NCI-H82 treated with DMSO at 0.1 percent for 48 hours (cell line): ENCODE measurements around the gene KCNC1.

ENCODE experiments used
- DNase-seq: peaks from one replicate; lab custom pipeline; 2025; ENCODE audit not compliant: unreplicated experiment; lab: John Stamatoyannopoulos, UW

Gene KCNC1

GRCh38 chr11:17814546-17814945 is 80.0 kb downstream of the KCNC1 start:
- no peak for DNase-seq

- no peak for DNase-seq
These were observed 81.8 kb downstream of the KCNC1 start for GRCh38 chr11:17816232-17816931.

GRCh38 chr11:17821648-17822400 is 87.2 kb downstream of the KCNC1 start:
- no peak for DNase-seq

GRCh38 chr11:17822401-17822781 is 87.8 kb downstream of the KCNC1 start:
- no peak for DNase-seq

- no peak for DNase-seq
These were observed 92.4 kb downstream of the KCNC1 start for GRCh38 chr11:17827006-17827405.

GRCh38 chr11:17828311-17828751 is 93.8 kb downstream of the KCNC1 start:
- no peak for DNase-seq

GRCh38 chr11:17831228-17831627 is 96.6 kb downstream of the KCNC1 start:
- DNase-seq = no peak

GRCh38 chr11:17831883-17832282 is 97.3 kb downstream of the KCNC1 start:
- DNase-seq = no peak
